Esophagus muscularis mucosa (tissue), 4 donors: ENCODE results near the gene TERT. TPM values are rescaled to one million over a fixed set of nuclear protein-coding genes. Genes with fewer than 3 reads are reported as not detected.

Source experiments
- DNase-seq: peaks from one replicate; pipeline ENCODE4 v3.0.0-alpha.2; 2017; ENCODE audit errors: extremely low spot score
- H3K27ac ChIP-seq, 4 donors: fragments of 200-600 bp; sonication (generic); replicated peaks in 1 of 4; 1 replicate in 3 of 4; 2 replicates in 1 of 4; pipeline ENCODE4 v1.5.1; 2016 to 2019; ENCODE audit warnings: mild to moderate bottlenecking in 1 of 4
- H3K27me3 ChIP-seq, 4 donors: fragments of 200-600 bp; sonication (generic); one replicate each; pipeline versions ENCODE4 v1.5.1 to v1.6.0; 2016 to 2019
- H3K36me3 ChIP-seq, 4 donors: fragments of 200-600 bp; sonication (generic); one replicate each; pipeline ENCODE4 v1.5.1; 2016 to 2019
- H3K4me1 ChIP-seq, 4 donors: fragments of 200-600 bp; sonication (generic); one replicate each; pipeline ENCODE4 v1.5.1; 2016 to 2019
- H3K4me3 ChIP-seq, 4 donors: fragments of 200-600 bp; sonication (generic); 1 replicate in 2 of 4; 2 replicates in 2 of 4; pipeline ENCODE4 v1.5.1; 2016 to 2019; ENCODE audit warnings: mild to moderate bottlenecking in 4 of 4, moderate library complexity in 1 of 4
- H3K9me3 ChIP-seq, 4 donors: fragments of 200-600 bp; sonication (generic); 1 replicate in 3 of 4; 2 replicates in 1 of 4; pipeline ENCODE4 v1.5.1; 2016 to 2019
- EP300 ChIP-seq: sonication (generic); formaldehyde crosslinking; IDR thresholded peaks from one replicate; pipeline ENCODE4 v1.6.1; 2017; ENCODE audit warnings: antibody characterized with exemption
- POLR2A ChIP-seq: fragments of 450-650 bp; IDR thresholded peaks from one replicate; pipeline ENCODE4 v1.6.1; 2017; ENCODE audit warnings: antibody characterized with exemption, moderate library complexity, mild to moderate bottlenecking, low read depth
- POLR2AphosphoS5 ChIP-seq, 2 donors: sonication (generic); formaldehyde crosslinking; IDR thresholded peaks; one replicate each; pipeline ENCODE4 v1.6.1; 2017; ENCODE audit warnings: antibody characterized with exemption in 2 of 2
- WGBS: methylation state at CpG from one replicate; pipeline ENCODE4 v1.1.5; 2018; 5-methylcytosine and 5-hydroxymethylcytosine counted together
- intact Hi-C: fragments of 100-400 bp; cut with DNase I; formaldehyde crosslinking; loops from one replicate; pipeline ENCODE4 v1.15.1; 2023
- total RNA-seq, 4 donors: library from RNA; depleted of rRNA; stranded (reverse); fragments of >200 nt; gene quantifications; one replicate each; pipeline versions ENCODE4 v1.1.0 to v1.2.1, GENCODE V29; 2016
- TF ChIP-seq, protein P1 (sequence below), 3 experiments: fragments of 200-600 bp in 2 of 3; fragments of 450-650 bp in 1 of 3; sonication (generic) in 2 of 3; IDR thresholded peaks; one replicate each; pipeline ENCODE4 v1.5.1; 2017 to 2019; ENCODE audit warnings: antibody characterized with exemption in 3 of 3, mild to moderate bottlenecking in 2 of 3, moderate library complexity in 1 of 3

Gene TERT
- total RNA-seq, 4 donors from 2014 or later, result not detected

- H3K36me3 ChIP-seq, result peaks cover 77 to 90% (median 87%) of the 10 kb centered on the region in 4 donors
- 89% methylated on average over 33 of the region's 36 CpGs for WGBS
These were observed 25.8 kb upstream of the TERT start for GRCh38 chr5:1320436-1321344.

GRCh38 chr5:1319436-1320256, 24.8 kb upstream of the TERT start:
- H3K4me1 ChIP-seq, result peaks cover 0 to 12% (median 11%) of the 10 kb centered on the region in 4 donors
- WGBS, result 89% methylated on average over 15 of the region's 21 CpGs
- H3K27me3 ChIP-seq, result no peaks in the 10 kb centered on the region
- intact Hi-C loops, result no loop called here
- H3K4me3 ChIP-seq, result no peak overlapping the region
- H3K36me3 ChIP-seq, result peaks cover 67 to 80% (median 77%) of the 10 kb centered on the region in 4 donors
- DNase-seq, result no peak
- H3K27ac ChIP-seq, result no peak overlapping the region
- H3K9me3 ChIP-seq, result no peaks in the 10 kb centered on the region
- TF ChIP-seq EP300 (no peak), POLR2A (no peak), POLR2AphosphoS5 (IDR thresholded peaks at IDR 0.05) (no peak)
- TF ChIP-seq, protein P1, sequence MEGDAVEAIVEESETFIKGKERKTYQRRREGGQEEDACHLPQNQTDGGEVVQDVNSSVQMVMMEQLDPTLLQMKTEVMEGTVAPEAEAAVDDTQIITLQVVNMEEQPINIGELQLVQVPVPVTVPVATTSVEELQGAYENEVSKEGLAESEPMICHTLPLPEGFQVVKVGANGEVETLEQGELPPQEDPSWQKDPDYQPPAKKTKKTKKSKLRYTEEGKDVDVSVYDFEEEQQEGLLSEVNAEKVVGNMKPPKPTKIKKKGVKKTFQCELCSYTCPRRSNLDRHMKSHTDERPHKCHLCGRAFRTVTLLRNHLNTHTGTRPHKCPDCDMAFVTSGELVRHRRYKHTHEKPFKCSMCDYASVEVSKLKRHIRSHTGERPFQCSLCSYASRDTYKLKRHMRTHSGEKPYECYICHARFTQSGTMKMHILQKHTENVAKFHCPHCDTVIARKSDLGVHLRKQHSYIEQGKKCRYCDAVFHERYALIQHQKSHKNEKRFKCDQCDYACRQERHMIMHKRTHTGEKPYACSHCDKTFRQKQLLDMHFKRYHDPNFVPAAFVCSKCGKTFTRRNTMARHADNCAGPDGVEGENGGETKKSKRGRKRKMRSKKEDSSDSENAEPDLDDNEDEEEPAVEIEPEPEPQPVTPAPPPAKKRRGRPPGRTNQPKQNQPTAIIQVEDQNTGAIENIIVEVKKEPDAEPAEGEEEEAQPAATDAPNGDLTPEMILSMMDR (IDR thresholded peaks at IDR 0.05), result no peak

More at GRCh38 chr5:1320436-1321344, 25.8 kb upstream of the TERT start:
- Histone ChIP-seq H3K27ac (no peak overlapping the region), H3K4me1 (peaks cover 0 to 10% (median 8%) of the 10 kb centered on the region in 4 donors), H3K27me3 (no peaks in the 10 kb centered on the region), H3K9me3 (no peaks in the 10 kb centered on the region), H3K4me3 (no peak overlapping the region)
- intact Hi-C loops, result no loop called here
- DNase-seq, result no peak
- TF ChIP-seq, protein P1 (IDR thresholded peaks at IDR 0.05), result no peak
- TF ChIP-seq POLR2A, result no peak
- TF ChIP-seq EP300, result no peak
- TF ChIP-seq POLR2AphosphoS5 (IDR thresholded peaks at IDR 0.05), result no peak

DNA sequence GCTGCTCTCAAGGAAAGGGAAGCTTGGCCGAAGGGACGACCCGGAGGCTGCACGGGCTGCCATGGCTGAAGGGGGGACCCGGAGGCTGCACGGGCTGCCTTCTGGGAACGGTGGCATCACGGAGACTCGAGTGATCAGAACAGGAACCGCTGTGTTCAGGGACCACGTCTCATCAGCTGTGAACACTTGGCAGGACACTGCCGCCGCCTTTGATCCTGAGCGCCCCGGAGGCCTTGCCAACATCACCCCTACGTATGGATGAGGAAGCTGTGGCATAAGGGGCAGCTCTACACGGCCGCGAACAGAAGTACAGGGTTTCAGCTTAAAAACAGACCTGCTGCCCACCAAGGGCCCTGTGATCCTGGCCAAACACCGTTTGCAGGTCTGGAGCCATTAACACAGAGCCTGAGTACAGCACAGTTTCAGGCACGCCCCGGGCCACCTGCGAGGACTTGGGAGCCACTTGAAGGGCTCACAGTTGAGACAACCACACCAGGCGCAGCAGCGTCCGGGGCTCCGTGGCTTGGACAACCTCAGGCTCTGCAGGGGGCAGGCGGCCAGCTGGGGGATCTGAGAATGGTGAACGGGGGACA, 23.9 kb upstream of the TERT start:
- WGBS, result 93% methylated on average over 20 of the region's 29 CpGs
- H3K4me1 ChIP-seq, result peaks cover 0 to 12% (median 11%) of the 10 kb centered on the region in 4 donors
- peaks cover 59 to 71% (median 68%) of the 10 kb centered on the region in 4 donors for H3K36me3 ChIP-seq
- H3K9me3 ChIP-seq, result no peaks in the 10 kb centered on the region
- H3K4me3 ChIP-seq, result no peak overlapping the region
- H3K27ac ChIP-seq, result no peak overlapping the region
- no peak for TF ChIP-seq POLR2A
- TF ChIP-seq, protein P1 (IDR thresholded peaks at IDR 0.05), result no peak
- no peak for TF ChIP-seq POLR2AphosphoS5 (IDR thresholded peaks at IDR 0.05)
- TF ChIP-seq EP300, result no peak
- H3K27me3 ChIP-seq, result no peaks in the 10 kb centered on the region
- intact Hi-C loops, result no loop called here
- DNase-seq, result no peak

DNA sequence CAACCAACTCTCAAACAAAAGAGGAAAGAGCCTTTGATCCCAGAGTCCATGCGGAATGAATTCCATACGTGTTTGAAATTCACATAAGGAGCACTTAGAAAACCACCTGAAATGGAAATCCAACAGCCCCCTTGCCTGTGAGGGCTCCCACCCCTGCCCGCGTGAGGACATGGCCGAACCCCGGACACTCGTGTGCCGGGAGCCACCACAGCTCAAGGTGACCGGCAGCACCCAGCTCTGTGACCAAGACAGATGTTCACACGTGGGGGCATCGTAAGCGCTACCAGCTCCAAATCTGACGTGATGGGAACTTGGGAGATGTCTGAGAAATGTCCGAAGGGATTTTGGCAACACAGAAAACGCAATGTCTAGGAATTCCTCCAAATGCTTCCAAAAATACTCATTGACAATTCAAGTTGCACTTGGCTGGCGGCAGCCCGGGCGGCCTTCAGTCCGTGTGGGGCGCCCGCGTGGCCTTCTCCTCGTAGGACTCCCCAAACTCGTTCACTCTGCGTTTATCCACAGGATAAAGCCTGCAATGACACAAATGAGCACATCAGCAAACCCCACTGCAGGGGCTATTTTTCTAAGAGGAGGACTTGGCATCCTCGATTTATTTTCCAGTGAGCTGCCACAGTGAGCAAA, 23.2 kb upstream of the TERT start:
- intact Hi-C loops, result no loop called here
- peaks cover 52 to 64% (median 61%) of the 10 kb centered on the region in 4 donors for H3K36me3 ChIP-seq

More for the DNA sequence above, 23.2 kb upstream of the TERT start:
- H3K27me3 ChIP-seq, result no peaks in the 10 kb centered on the region
- H3K4me3 ChIP-seq, result no peak overlapping the region
- DNase-seq, result no peak
- no peak overlapping the region for H3K27ac ChIP-seq
- no peak for TF ChIP-seq EP300
- TF ChIP-seq POLR2AphosphoS5 (IDR thresholded peaks at IDR 0.05), result no peak
- no peak for TF ChIP-seq POLR2A
- TF ChIP-seq, protein P1 (IDR thresholded peaks at IDR 0.05), result no peak
- H3K9me3 ChIP-seq, result no peaks in the 10 kb centered on the region
- 86% methylated on average over 24 of the region's 26 CpGs for WGBS
- H3K4me1 ChIP-seq, result peaks cover 0 to 12% (median 11%) of the 10 kb centered on the region in 4 donors
